ENCODE measurements around the gene ADGRV1.

ADGRV1 gene, protein sequence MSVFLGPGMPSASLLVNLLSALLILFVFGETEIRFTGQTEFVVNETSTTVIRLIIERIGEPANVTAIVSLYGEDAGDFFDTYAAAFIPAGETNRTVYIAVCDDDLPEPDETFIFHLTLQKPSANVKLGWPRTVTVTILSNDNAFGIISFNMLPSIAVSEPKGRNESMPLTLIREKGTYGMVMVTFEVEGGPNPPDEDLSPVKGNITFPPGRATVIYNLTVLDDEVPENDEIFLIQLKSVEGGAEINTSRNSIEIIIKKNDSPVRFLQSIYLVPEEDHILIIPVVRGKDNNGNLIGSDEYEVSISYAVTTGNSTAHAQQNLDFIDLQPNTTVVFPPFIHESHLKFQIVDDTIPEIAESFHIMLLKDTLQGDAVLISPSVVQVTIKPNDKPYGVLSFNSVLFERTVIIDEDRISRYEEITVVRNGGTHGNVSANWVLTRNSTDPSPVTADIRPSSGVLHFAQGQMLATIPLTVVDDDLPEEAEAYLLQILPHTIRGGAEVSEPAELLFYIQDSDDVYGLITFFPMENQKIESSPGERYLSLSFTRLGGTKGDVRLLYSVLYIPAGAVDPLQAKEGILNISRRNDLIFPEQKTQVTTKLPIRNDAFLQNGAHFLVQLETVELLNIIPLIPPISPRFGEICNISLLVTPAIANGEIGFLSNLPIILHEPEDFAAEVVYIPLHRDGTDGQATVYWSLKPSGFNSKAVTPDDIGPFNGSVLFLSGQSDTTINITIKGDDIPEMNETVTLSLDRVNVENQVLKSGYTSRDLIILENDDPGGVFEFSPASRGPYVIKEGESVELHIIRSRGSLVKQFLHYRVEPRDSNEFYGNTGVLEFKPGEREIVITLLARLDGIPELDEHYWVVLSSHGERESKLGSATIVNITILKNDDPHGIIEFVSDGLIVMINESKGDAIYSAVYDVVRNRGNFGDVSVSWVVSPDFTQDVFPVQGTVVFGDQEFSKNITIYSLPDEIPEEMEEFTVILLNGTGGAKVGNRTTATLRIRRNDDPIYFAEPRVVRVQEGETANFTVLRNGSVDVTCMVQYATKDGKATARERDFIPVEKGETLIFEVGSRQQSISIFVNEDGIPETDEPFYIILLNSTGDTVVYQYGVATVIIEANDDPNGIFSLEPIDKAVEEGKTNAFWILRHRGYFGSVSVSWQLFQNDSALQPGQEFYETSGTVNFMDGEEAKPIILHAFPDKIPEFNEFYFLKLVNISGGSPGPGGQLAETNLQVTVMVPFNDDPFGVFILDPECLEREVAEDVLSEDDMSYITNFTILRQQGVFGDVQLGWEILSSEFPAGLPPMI (N-terminal part only)

DNA sequence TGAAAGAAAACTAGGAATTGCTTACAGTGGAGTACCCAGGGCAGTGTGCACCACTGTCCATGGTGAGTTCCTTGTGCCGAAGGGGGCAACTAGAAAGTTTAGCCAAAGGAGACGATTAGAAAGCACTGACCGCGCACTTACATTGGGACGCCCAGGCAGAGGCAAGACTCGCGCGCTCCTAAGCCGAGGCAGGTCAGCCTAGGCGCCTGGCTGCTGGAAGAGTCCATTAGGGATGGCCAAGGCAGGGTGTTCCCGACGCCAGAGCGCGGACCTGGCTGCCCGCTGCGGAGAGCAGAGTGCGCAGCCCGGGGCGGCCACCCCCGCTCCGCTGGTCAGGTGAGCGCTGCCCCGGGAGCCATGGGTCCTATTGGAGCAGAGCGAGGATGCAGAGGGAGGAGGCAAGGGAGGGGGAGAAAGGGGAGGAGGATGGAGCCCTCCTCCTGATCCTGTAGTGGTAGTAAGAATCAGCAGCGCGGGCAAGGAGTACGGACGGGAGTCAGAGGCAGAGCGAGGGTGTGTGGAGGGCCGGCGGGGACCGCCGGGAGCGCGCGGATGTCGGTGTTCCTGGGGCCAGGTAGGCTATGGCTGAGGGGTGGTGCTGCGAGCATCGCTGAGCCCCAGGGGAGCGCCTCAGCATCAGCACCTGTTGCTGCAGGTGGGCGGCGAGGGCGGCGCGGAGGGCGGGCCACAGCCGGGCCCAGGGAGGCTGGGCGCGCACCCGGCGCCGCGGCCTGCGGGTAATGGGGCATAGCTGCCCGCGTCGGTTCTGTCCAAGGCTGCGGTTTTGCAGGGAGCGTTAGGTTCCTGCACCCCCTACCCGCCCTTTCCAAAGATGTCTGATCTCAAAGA, at the start of gene ADGRV1:
Gene ADGRV1, plus strand, starts transcription at position 454 of the 849 bp plus-strand sequence. Its CDS starts 99 bp downstream, at position 553.
- peak in 1 of 3 experiments; percentile 96 for DNase-seq

DNA sequence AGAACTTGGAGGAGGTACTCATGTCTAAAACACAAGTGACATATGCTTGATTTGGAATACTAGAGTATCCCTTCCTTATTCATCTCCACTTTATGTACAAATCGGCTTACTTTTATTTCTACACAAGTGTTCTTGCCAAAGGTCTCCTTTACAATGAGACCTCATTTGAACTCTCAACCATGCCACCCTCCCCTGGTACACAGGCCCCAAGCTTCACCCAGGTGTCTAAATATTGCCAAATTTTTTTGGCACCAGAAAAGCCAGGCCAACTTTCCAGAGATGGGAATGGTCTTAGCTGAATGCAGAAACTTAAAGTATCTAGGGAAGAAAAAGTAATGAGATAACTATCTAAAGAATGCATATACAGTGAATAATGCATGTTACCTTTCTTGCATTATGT, 48.2 kb upstream of the ADGRV1 start:
- no peak for DNase-seq

DNA sequence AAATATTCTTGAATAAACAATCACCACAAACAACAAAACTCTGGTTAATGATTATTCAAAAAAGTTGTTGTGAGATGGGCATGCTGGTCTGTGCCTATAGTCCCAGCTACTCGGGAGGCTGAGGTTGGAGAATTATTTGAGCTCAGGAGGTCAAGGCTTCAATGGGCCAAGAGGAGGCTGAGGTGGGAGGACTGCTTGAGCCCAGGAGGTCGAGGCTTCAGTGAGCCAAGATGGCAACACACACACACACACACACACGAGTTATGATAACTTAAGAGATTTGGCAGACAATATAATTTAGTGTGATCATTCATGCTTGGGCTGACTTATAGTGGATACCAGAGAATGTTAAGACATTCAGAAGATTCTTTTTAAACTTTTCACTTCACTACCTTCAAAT, 44.1 kb upstream of the ADGRV1 start:
- DNase-seq: no peak

DNA sequence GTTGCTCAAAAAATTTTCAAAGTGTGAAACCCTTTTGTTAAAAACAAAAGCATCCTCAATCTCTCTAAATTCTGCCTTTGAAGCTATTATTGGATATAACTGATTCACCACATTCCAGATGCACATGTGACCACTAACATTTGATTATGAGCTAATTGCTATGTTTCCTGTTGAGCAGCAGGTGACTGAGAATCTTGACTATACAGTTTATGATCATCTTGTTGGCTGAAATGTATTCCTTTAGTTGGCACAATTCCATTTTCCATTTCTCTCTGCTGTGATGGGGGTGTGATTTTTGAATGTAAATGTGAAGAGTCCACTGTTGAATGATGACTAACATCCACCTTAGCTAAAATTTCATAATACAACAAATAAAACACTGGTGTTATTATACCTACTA, 39.9 kb upstream of the ADGRV1 start:
- DNase-seq: peak; percentile 2 to 82 (median 31)

DNA sequence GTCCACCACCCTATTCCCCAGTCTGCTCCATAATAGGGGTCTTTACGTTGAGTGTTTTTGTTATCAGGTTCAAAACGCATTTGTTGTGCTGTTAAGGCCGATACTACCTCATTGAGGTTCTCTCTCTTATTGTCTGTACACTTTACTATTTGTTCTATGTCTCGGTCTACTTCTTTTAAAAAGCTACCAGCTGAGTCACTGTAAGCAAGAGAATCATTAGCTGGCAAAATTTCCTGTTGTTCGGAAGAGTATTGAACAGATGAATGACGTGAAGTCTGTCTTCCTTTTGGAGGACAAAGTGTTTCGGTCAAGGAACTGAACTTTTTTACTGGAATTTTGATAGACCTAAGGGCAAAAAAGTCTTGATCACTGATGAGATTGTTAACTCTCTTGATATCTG, 39.5 kb upstream of the ADGRV1 start:
- DNase-seq: peak in 1 of 3 experiments; percentile 76

DNA sequence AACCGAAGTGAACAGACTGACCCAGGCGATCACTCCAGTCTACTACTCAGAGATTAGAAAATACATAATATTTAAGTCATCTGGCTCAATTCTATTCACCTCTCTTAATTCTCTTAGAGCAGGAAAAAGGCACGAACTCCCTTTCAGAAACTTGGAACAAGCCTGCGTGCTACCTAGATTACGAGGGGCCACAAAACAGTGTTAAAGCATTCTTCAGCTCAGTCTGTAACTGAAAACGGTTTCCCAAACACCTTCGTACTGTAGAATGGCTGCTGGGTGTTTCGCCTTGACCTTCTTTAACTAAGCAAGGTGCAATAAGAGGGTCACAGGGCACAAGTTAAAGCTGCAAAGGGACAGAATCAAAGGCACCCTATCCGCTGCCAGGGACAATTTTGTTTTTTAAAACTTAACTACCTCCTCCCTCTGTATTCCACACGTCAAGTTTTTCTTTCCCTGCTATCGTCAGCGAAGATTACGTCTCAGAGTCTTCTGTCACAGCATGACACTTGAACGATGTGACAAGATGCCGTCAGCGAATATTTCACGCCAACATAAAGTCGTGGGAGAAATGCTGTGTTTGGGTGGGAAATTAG, 29.9 kb upstream of the ADGRV1 start:
- DNase-seq: peak; percentile 40 to 61 (median 45)

DNA sequence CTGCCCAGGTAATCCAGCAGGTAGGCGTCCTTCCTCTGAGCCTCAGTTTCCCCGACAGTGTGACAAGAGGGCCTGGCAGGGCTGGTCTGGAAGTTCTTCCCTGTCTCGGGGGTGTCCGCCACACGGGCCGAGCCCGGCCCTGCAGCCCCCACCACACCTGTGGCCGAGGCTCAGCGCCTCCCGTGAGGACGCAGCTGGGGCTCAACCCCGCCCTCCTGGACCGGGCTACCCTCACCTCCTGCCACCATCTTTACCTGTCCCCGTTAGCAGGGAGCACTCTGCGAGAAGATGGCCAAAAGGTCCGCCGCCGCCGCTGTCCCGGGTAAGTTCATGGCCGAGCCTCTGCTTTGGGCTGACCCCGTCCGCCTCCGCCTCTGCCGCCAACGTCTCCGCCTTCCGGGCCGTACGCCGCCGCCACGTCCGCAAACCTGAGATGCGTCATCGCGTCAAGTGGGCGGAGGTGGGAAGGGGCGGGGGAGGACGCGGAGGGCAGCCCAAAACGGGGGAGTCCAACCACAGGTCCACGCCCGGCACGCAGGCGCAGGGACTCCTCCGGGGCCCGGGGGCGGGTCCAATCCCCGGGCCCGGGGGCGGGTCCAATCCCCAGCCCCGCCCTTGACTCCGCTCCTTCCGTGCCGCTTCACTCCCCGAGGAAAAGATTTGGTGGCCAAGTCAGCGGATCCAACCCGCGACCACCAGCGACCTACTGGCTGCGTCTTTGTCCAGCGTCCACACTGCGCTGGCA, 29.2 kb upstream of the ADGRV1 start, which contains the start of gene LYSMD3:
Gene LYSMD3, minus strand, starts transcription at position 391 of the 745 bp plus-strand sequence. CDS start 4,295 bp downstream, outside the sequence.
- DNase-seq: peak; percentile 90 to 95 (median 95)

DNA sequence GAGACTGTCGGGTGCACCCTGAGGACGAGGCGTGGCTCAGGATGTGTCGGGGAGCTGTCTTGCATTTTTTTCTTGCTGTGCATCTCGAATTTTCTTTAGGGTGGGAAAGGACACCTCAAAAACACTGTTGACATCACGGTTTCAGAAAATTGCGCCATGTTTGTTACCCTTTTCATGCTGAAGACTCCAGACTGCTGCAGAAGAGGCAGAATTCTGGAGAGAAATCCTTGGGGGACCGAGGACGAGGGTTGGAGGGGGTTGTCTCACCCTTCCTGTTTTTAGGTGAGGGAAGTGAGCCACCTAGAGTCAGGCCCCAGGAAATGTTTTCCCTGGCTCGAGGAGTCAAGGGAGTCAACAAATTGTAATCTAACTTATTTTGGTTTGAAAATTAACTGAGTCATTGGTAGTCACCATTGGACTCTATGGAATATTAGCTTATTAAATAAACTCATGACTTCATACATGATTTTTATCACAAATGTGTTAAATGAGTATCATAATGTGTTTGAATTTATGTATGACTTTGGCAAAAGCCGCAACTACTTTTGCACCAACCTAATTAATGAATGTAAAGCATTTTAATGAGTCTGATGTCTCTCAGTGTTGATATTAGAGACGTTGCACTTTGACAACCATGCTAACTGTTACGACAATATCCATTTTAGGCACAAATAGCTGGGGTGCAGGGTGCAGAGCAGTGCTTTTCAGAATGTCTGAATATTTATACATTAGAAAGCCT, 28.5 kb upstream of the ADGRV1 start:
- peak; percentile 76 to 87 (median 78) for DNase-seq

DNA sequence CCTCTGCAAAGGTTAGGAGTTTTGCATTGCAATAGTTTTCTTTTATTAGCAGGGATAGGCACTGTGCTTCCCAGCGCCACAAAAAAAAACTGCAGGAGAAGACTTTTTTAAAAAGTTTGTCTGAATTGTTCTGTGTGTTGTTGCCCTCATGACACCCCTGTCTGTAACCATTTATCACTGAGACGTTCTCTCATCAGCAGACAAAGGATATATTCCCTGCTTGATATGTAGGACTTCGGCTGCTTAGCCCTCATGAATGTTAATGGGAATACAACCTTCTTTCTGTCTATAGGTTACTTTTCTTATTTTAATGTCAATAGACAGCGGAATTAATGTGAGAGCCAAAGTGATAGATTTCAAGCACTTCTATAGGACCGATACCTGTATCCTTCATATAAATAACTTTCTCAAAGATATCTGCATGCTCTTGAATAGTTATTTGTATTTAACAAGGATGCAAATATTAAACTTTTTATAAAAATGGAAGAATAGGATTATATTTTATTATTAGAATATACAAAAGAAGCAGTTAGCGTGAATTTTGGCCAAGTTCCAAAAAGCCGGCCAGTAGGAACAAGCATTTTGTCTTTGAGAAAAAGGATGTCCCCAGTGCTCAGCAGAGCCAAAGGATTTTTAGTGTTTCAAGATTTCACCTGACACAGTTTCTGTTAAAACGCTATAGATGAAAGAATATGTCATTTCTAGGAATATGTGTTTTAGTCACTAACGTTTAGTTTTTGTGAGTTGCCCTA, 27.7 kb upstream of the ADGRV1 start:
- peak in 1 of 3 experiments; percentile 2 for DNase-seq

DNA sequence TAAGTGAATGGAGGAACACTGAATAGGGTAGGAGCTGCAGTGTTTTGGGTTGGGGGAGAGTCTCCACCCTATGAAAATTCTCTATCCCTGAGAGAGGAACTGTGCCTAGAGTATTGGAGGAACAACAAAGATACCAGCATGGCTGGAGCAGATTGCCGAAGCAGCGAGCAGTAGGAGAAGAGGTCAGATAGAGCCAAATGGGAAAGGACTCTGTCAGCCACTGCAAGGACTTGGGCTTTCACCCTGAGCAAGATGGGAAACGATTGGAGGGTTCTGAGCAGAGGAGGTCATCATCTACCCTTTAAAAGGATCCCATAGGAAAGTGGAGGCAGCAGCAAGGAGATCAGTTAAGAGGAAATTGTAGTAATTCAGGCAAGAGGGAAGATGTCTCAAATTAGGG, 24.8 kb upstream of the ADGRV1 start:
- DNase-seq: no peak

DNA sequence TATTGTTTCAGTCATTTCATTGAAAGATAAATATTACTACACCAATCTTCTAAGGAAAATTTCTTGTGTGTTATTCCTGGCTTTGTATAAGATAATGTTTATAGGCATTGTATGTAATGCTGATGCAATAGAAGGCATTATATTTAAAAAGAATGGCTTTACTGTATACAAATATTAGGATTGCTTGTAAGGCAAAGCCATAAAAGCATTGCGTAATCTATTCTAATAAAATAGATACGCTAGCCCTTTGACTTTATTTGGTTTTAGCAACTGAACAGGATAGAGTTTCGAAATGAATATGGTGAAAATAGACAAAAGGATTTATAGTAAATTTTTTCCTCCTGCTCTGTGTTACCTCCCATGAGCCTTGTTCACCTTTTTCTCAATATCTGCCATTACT, 23.7 kb upstream of the ADGRV1 start:
- DNase-seq: no peak

DNA sequence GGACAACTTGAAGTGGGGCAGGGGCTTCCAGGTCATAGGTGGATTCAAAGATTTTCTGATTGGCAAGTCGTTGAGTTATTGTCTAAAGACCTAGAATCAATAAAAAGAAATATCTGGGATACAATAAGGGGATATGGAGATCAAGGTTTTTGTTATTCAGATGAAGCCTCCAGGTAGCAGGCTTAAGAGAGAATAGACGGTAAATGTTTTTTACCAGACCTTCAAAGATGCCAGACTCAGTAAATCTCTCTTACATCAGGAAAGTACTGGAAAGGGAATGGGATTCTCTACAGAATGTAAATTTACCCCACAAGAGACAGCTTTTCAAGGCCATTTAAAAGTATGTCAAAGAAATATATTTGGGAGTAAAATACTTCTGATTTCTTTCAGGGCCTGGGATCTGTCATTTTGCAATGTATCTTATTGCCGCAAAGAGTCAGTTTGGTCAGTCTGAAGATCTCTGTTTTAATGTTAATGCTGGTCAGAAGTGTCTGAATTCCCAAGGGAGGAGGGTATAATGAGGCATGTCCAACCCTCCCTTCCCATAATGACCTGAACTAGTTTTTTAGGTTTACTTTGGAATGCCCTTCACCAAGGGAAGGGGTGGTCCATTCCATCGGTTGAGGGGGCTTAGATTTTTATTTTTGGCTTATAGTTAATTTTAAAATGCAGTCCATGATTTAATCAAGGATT, 15.6 kb upstream of the ADGRV1 start:
- no peak for DNase-seq

DNA sequence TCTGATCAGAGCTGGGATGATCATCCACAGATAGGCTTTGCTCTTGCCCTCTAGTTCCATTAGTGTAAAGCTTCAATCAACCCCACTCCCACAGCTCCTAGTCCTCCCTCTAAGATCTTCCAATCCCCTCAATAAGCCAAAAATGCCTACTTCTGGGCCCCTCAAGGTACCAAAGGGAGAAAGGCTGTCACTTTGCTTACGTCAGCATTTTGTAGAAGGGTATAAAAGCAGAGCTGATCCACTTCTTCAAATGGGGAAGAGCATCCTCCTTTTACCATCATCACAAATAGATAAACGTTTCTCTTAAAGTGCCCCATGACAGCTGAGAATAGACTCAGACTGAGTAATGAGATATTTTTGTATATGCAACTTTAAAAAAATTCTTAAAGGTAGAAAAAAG, 13.1 kb upstream of the ADGRV1 start:
- DNase-seq: no peak

DNA sequence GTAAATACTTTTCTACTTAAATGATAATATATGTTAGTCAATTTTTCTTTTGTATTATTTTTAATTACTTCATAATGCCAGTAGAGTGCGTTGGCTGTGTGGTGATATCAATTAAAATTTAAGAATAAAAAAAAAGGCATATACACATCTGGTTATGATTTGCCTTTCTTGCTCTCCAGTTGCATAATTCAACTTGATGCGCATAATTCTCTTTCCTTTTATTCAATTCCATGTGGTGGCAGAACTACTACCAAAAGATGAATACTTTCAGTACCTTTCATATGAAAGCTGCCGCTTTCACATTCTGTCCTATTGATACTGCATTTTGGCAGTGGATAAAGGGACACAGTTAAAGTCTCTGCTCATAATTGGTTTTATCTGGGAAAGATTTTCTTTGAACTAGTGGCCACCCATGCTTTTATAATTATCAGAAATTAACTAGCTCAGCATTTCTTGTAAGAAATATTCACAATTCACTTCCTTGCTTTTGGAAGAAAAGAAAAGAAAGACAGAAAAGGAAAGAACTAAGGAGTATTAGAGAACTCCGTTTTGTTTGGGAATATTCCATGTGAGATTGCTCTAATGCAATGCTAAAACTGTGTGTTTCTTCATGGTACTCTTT, 12.3 kb upstream of the ADGRV1 start:
- DNase-seq: no peak

DNA sequence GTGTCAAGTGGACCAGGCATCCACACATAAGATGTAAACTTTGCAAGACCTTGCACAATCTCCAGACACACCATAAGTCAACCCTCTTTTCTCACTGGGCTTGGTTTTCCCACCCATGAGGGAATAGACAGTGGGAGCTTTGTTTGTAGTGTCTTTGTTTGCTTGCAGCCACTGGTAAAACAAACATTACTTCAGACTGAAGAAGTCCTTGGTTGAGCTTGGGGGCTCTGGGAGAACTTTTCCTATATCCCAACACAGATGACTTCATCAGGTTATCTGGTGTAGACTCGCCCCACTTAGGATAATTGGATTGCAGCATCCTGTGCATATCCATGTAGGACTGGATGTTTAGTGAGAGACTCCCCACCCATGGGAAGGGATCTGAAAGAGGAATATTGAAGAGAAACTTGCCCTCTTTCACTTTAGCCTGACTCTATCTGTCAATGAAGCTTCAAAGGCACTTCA, 11.5 kb upstream of the ADGRV1 start:
- DNase-seq: peak in 2 of 3 experiments; percentile 12 to 28

DNA sequence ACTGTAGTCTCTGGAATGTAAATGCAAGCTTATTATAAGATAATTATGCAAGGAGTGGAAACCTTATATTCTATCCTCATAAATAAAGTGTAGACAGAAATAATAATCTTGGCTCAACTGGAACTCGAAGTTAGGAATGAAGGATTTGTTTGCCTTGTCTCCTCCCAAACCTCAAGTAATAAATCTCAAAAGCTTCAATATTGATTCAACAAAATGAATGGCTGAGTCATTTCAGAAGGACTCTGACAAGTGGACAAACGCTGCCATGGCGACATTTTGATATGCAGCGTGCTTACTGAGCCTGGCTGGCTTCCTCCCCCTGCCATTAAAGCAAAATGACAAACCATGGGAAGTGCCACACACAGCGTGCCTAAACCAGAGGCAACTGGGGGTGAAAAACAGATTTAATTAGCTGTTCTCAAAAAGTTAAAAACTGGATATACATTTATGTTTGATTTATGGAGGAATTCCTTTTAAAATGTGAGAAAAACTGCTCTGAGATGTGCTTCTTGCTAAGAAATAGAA, 10.5 kb upstream of the ADGRV1 start:
- peak; percentile 73 to 94 (median 91) for DNase-seq

DNA sequence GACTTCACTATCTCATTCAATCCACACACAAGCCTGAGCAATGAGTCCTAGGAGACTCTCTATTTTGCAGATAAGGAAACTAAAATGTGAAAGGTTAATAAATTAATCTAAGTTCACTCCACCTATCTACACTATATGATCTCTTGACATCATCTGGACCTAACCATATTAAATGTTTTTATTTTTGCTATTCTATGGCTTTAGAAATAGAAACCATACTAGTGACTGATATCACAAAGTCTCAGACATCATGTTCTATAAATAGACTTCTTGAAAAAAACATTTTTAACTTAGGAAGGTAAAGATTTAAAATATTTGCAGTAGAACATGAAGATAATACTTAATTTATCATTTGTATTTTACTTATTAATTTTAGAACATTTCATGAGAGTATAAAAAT, 9.4 kb upstream of the ADGRV1 start:
- DNase-seq: no peak
